SHP77 (cell line): ENCODE results near the gene CNST.

Source experiments
- DNase-seq, 2 experiments: peaks; one replicate each; lab custom pipeline; 2025; lab: John Stamatoyannopoulos, UW

The CNST gene, protein sequence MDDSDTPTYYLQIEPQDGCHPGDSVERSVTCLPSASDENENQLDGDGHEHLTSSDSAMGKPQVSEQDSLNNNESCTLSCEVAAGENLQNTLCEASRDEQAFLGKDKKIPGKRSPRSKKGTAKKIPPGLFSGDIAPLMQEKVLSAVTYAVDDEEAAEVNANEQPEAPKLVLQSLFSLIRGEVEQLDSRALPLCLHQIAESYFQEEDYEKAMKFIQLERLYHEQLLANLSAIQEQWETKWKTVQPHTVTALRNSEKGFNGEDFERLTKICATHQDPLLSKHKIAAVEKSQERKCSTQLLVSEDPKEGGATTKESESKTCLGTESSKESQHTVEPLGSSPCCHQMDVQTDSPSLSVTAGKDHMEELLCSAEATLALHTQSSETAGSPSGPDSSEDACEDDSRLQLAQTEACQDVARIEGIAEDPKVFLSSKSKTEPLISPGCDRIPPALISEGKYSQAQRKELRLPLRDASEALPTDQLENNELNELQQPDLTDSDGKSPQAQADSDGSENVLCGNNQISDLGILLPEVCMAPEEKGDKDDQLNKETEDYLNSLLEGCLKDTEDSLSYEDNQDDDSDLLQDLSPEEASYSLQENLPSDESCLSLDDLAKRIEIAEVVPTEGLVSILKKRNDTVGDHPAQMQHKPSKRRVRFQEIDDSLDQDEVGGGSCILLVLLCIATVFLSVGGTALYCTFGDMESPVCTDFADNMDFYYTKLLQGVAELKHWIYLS

DNA sequence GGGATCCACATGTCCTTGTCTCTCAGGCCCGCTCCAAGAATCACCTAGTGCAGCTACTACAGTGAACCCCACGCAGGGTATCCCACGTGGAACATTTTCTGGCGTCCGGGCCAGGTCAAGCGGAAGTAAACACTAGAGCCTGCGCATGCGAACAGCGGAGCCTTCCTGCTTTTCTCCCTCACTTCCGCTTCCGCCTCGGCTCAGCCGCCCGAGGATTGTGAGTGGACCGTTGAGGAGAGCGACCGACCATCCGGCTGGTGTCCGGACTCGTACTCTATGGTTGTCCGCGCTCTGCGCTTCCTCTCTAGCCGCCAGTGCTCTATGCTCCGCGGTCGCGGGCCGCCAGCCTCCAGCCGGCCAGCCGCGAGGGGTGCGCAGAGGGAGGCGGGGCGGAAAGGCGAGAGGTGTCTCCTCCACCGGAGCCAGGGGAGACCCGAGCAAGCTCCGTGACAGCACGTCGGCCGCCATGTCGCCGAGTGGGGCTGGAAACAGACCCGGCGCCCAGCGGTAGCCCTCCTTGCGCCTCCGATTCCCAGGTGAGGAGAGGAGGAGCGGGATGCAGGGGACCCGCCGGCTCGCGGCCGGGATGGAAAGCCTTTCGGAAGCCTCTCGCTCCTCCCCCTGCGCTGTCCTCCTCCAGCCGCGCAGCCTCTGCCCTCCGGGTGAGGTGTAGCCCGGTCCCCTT is at the start of gene CNST, which contains the start of gene TFB2M:
TSS of gene CNST (plus strand) at position 329 of the 685 bp plus-strand sequence. CDS start 25,107 bp downstream, outside the sequence.
TSS of gene TFB2M (minus strand) at position 134 of the 685 bp plus-strand sequence. CDS start at position 11, 123 bp downstream.
- DNase-seq: peak; percentile 97 to 98

DNA sequence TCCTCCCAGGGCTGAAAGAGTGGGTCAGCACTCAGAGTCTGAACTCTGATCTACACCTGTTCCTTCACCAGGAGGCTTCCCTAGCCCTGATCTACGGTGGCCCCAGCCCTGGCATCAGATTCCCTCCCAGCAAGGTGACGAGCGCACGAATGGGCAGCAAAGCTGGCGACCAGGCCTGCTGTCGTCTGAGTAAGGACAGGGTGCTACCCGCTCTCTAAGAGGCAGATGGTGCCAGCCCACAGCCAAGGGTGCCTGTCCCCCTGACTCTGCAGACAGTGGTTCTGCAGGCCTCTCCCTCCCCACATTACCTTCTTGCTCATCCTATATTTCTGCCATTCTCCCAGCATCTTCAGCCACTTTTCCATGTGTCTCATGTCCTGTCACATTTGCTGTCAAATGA is 48.9 kb upstream of the CNST start:
- DNase-seq: no peak

- DNase-seq: no peak
Measured at GRCh38 chr1:246518456-246519205, 47.6 kb upstream of the CNST start.

DNA sequence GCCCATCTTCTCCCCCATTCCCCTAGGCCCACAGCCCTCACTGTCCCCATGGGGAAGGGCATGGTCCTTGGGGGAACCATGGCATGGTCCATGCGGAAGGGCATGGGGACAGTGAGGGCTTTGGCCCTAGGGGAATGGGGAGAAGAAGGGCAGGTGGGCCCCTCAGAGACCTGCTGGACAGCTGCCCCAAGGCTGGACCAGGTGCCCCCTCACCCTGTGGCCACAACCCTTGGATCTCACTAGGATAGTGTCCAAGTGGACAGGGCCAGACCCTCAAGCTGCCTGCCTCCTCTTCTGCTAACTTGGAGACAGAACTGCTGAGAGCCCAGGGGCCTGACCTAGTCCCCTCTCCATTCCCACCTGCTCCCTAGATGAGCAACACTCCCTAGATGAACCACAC is 46.7 kb upstream of the CNST start:
- DNase-seq: no peak

- no peak for DNase-seq
Measured at GRCh38 chr1:246526380-246526779, 39.9 kb upstream of the CNST start.

DNA sequence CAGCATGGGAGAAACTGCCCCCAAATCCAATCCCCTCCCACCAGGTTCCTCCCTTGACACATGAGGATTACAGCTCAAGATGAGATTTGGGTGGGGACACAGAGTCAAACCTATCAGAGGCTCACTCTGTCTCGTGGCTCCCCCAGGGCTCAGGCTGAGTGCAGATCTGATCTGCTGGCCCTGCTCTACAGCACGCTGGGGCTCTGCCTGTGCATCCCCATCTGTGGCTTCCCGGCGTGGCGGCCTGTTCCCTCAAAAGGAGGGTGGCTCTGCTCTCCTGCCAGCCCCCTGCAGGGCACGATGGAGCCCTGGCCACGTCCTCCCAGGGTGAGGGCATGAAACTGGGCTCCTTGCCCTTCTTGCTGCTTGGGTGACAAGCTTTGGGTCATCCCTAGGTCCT is 39.3 kb upstream of the CNST start:
- no peak for DNase-seq

GRCh38 chr1:246527402-246528088 is 38.7 kb upstream of the CNST start:
- no peak for DNase-seq

DNA sequence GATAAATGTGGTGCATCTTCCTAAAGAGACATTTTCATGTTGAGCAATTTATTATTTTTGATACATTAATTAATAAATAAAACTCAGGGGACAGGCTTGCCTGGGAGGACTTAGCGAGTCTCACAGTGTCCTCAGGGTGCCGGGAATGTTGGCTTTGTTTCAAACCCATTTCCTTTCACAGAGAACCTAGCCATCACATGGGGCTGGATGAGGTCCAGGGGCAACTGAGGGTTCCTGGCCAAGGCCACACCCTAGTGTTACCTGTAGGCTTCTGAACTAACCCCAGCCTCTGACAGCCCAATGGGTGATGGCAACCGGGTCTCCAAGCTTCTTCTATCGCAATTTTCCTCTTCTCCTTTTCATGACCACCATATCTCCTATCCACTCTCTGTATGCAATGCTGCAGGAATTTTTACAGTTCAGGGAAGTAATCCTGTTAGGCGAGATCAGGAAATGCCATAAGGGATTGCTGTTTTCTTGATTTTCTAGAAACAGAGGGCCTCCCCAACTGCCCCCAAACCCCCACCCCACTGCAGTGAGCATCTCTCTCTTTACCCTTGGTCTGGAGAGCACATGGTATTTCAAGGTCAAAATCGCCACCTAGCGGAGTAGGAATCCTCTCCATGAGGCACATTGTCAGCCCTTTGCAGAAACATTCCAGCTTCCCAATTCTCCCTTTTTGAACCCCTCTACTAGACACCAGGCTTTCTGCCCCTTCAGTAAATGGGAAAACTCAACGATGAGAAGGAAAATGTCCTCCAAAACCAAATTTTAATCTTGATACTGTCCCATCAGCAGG is 37.1 kb upstream of the CNST start:
- DNase-seq: no peak

- DNase-seq: no peak
Measured at GRCh38 chr1:246530482-246530881, 35.8 kb upstream of the CNST start.

DNA sequence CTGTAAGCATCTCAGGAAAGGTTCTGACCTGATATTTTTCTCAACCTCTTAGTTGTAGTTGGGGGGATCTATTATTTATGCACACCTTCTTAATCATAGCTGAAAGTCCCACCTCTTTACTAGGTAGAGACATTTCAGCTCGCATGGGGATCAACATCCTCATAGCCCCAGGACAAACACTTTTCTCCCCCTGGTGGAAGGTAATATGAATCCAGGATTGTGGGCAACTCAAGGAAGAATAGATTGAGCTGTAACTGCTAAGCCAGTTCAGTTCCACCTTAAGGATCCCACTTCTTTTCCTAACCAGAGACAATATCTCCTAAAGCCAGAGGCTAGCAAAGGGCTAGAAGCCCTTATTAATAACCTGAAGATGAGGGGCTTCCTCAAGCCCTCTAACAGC is 33.7 kb upstream of the CNST start:
- no peak for DNase-seq

- DNase-seq: no peak
Measured at GRCh38 chr1:246533371-246533905, 32.8 kb upstream of the CNST start.

GRCh38 chr1:246534114-246534513 is 32.1 kb upstream of the CNST start:
- no peak for DNase-seq

GRCh38 chr1:246537441-246537840 is 28.8 kb upstream of the CNST start:
- no peak for DNase-seq

GRCh38 chr1:246537887-246538286 is 28.4 kb upstream of the CNST start:
- DNase-seq: no peak

- no peak for DNase-seq
Measured at GRCh38 chr1:246540738-246541491, 25.3 kb upstream of the CNST start.

- DNase-seq: no peak
Measured at GRCh38 chr1:246544001-246544400, 22.3 kb upstream of the CNST start.

DNA sequence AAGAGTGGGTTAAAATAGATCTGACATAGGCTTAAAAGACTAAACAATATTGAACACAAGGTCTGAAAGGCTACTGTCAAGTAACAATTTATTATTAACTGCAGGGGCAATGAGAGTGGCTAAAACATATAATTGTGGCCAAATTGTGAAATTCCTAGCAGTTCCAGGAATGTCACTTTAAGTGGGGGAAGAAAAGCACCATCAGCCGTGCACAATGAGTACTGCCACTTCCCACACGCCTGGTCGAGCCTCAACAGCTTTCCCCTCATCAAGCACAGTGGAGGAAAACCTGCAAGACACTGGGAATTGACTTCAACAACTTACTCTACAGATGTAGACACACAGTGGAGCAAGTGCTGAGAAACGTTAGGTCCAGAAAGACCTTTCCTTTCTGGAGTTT is 16.6 kb upstream of the CNST start:
- no peak for DNase-seq

GRCh38 chr1:246550402-246550801 is 15.9 kb upstream of the CNST start:
- DNase-seq: no peak

GRCh38 chr1:246552110-246552509 is 14.1 kb upstream of the CNST start:
- no peak for DNase-seq
